Activated gamma-delta T cell treated with anti-CD3 and anti-CD28 coated beads, Interleukin-2, amount 50 U/mL, for 16 hours (primary cell): Measurements from ENCODE around the gene ENTPD2.
"Not testable (repeated sequence)": the region's sequence is repeated elsewhere in the genome, so short reads cannot be mapped to it uniquely, and the experiment has no call there.

ENCODE experiments used
- DNase-seq: peaks from one replicate; pipeline ENCODE4 v3.0.0-alpha.2; 2020; ENCODE audit warnings: low read depth

ENTPD2 gene

GRCh38 chr9:137015540-137015930, 38.3 kb downstream of the ENTPD2 start:
- DNase-seq: no peak

GRCh38 chr9:137014776-137015539, 38.9 kb downstream of the ENTPD2 start:
- no peak for DNase-seq

- no peak for DNase-seq
Measured at GRCh38 chr9:137014166-137014565, 39.7 kb downstream of the ENTPD2 start.

GRCh38 chr9:137013571-137013940, 40.3 kb downstream of the ENTPD2 start:
- no peak for DNase-seq

- no peak for DNase-seq
Measured at GRCh38 chr9:137012694-137013570, 40.9 kb downstream of the ENTPD2 start.

- no peak for DNase-seq
Measured at GRCh38 chr9:137011907-137012675, 41.8 kb downstream of the ENTPD2 start.

GRCh38 chr9:137011156-137011555, 42.7 kb downstream of the ENTPD2 start:
- DNase-seq: no peak

GRCh38 chr9:137009938-137010732, 43.7 kb downstream of the ENTPD2 start:
- DNase-seq: no peak

GRCh38 chr9:137009217-137009616, 44.6 kb downstream of the ENTPD2 start:
- DNase-seq: no peak

GRCh38 chr9:137008312-137008711, 45.5 kb downstream of the ENTPD2 start:
- DNase-seq: no peak

- no peak for DNase-seq
Measured at GRCh38 chr9:137007816-137008270, 46.0 kb downstream of the ENTPD2 start.

- DNase-seq: no peak
Measured at GRCh38 chr9:137007108-137007815, 46.6 kb downstream of the ENTPD2 start.

- no peak for DNase-seq
Measured at GRCh38 chr9:137006116-137007003, 47.5 kb downstream of the ENTPD2 start.

- not testable (repeated sequence) for DNase-seq
Measured at GRCh38 chr9:137004285-137004684, 49.6 kb downstream of the ENTPD2 start.

GRCh38 chr9:137002646-137003041, 51.2 kb downstream of the ENTPD2 start:
- DNase-seq: no peak

- DNase-seq: no peak
Measured at GRCh38 chr9:137001857-137002645, 51.8 kb downstream of the ENTPD2 start.

GRCh38 chr9:137000177-137000930, 53.5 kb downstream of the ENTPD2 start:
- DNase-seq: no peak
